OCI-LY3 (cell line): ENCODE data around the gene SP9.

Source experiments
- CTCF ChIP-seq: fragments of 200-600, 300-600 bp; sonication (generic); IDR thresholded peaks from 2 replicates; pipeline ENCODE4 v1.5.1; 2014; ENCODE audit warnings: antibody characterized with exemption, low read length, low read depth
- EZH2phosphoT487 ChIP-seq: fragments of 200-600 bp; shearing (Covaris generic); IDR thresholded peaks from 2 replicates; pipeline ENCODE4 v1.6.1; 2018; ENCODE audit warnings: antibody characterized with exemption, mixed run types, low read depth

GRCh38 chr2:174327841-174328113 is 7.0 kb upstream of the SP9 start:
- TF ChIP-seq CTCF (no peak), EZH2phosphoT487 (no peak)
